Parathyroid adenoma (tissue), 2 donors: ENCODE data around the gene TMEM138.

ENCODE experiments used
- H2AFZ ChIP-seq: fragments of 300-600 bp; sonication (generic); one replicate; pipeline ENCODE4 v1.7.0; 2017; ENCODE audit warnings: antibody characterized with exemption, mild to moderate bottlenecking
- H3K27ac ChIP-seq: fragments of 300-600 bp; sonication (generic); one replicate; pipeline ENCODE4 v1.7.0; 2017
- H3K27me3 ChIP-seq: fragments of 300-600 bp; sonication (generic); one replicate; pipeline ENCODE4 v1.7.0; 2017; ENCODE audit warnings: low read length; ENCODE audit not compliant: control insufficient read depth, insufficient read depth
- H3K36me3 ChIP-seq: fragments of 300-600 bp; sonication (generic); one replicate; pipeline ENCODE4 v1.7.0; 2017; ENCODE audit warnings: low read length; ENCODE audit not compliant: control insufficient read depth, insufficient read depth
- H3K4me1 ChIP-seq: fragments of 300-600 bp; sonication (generic); one replicate; pipeline ENCODE4 v1.7.0; 2017; ENCODE audit warnings: control low read depth
- H3K4me2 ChIP-seq: fragments of 300-600 bp; sonication (generic); one replicate; pipeline ENCODE4 v1.7.0; 2017; ENCODE audit warnings: low read length
- H3K4me3 ChIP-seq: fragments of 300-600 bp; sonication (generic); one replicate; pipeline ENCODE4 v1.7.0; 2017; ENCODE audit warnings: low read depth, low read length
- H3K79me2 ChIP-seq: fragments of 300-600 bp; sonication (generic); one replicate; pipeline ENCODE4 v1.7.0; 2017; ENCODE audit warnings: control low read depth
- H3K9ac ChIP-seq: fragments of 300-600 bp; sonication (generic); one replicate; pipeline ENCODE4 v1.7.0; 2017; ENCODE audit warnings: mild to moderate bottlenecking
- H3K9me3 ChIP-seq: fragments of 300-600 bp; sonication (generic); one replicate; pipeline ENCODE4 v1.7.0; 2017; ENCODE audit warnings: low read length; ENCODE audit not compliant: control insufficient read depth
- CTCF ChIP-seq: fragments of 300-600 bp; sonication (generic); IDR thresholded peaks from one replicate; pipeline ENCODE4 v1.7.0; 2017; ENCODE audit warnings: antibody characterized with exemption, mild to moderate bottlenecking
- donor health status: primary hyperparathyroidism.

Gene TMEM138

GRCh38 chr11:61333550-61334433, 28.4 kb upstream of the TMEM138 start:
- Histone ChIP-seq H3K27me3 (no peaks in the 10 kb centered on the region), H3K4me2 (peak overlapping the region; percentile 67), H3K36me3 (no peaks in the 10 kb centered on the region), H3K79me2 (peaks cover 13% of the 10 kb centered on the region), H3K9ac (peak overlapping the region; percentile 23), H3K9me3 (no peaks in the 10 kb centered on the region), H3K27ac (peak overlapping the region; percentile 99), H2AFZ (peak overlapping the region; percentile 78), H3K4me1 (peaks cover 9% of the 10 kb centered on the region), H3K4me3 (peak overlapping the region; percentile 85)
- TF ChIP-seq CTCF: no peak

- TF ChIP-seq CTCF: no peak
- Histone ChIP-seq H3K27me3 (no peaks in the 10 kb centered on the region), H3K4me2 (no peak overlapping the region), H2AFZ (no peak overlapping the region), H3K27ac (peak overlapping the region; percentile 66), H3K4me1 (peaks cover 6% of the 10 kb centered on the region), H3K9me3 (no peaks in the 10 kb centered on the region), H3K9ac (no peak overlapping the region), H3K36me3 (no peaks in the 10 kb centered on the region), H3K79me2 (peaks cover 6% of the 10 kb centered on the region), H3K4me3 (no peak overlapping the region)
Measured at GRCh38 chr11:61334434-61335354, 27.5 kb upstream of the TMEM138 start.

GRCh38 chr11:61335355-61335710, 26.8 kb upstream of the TMEM138 start:
- Histone ChIP-seq H3K9ac (no peak overlapping the region), H3K79me2 (peaks cover 5% of the 10 kb centered on the region), H3K27me3 (no peaks in the 10 kb centered on the region), H3K4me3 (no peak overlapping the region), H3K9me3 (no peaks in the 10 kb centered on the region), H3K27ac (peak overlapping the region; percentile 66), H3K4me2 (no peak overlapping the region), H3K4me1 (peaks cover 4% of the 10 kb centered on the region), H3K36me3 (no peaks in the 10 kb centered on the region), H2AFZ (no peak overlapping the region)
- TF ChIP-seq CTCF: no peak

- Histone ChIP-seq H3K79me2 (peaks cover 1% of the 10 kb centered on the region), H3K9me3 (no peaks in the 10 kb centered on the region), H3K4me3 (no peak overlapping the region), H2AFZ (peak overlapping the region; percentile 63), H3K27ac (peak overlapping the region; percentile 66), H3K9ac (no peak overlapping the region), H3K4me2 (no peak overlapping the region), H3K36me3 (no peaks in the 10 kb centered on the region), H3K4me1 (peaks cover 4% of the 10 kb centered on the region), H3K27me3 (no peaks in the 10 kb centered on the region)
- TF ChIP-seq CTCF: peak; percentile 89
Measured at GRCh38 chr11:61336171-61336935, 25.8 kb upstream of the TMEM138 start.
